ENCODE measurements around the gene PLN.

PLN gene

DNA sequence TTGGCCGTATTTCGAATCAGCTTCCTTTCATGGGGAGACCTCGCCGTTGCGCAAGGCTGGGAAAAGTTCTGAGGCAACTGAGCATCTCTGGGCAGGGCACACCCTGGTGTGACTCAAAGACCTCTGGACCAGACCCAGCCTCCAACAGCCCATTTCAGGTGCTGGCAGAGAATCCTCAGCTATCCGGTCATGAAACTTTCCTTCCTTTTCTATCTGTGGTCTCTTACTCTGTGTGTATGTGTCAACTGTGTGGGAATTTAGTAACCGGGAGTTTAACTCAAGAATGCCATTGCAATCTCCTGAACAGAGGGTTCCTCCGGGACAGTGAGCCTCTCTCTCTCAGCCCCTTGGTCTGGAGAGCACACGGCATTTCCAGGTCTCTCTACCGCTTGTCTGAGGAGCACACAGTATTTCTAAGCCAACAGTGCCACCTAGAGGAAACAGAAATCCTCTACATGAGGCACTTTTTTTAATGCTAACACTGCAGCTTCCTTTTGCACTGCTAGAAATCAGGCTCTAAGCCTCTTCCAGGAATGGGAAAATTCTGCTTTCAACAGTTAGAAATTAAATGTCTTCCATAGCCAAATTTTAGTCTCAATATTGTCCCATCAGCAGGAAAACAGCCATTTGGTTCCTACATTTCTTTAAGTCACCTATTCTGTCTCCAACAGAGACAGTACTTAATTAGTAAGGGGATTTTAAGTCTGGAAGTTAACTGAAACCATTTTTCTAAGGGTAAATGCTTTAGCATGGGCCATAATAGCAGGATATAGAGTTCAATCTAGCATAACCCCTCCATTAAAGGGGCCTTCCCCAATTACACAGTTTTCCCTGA lies 32.7 kb downstream of the PLN start:
- no peak for DNase-seq

DNA sequence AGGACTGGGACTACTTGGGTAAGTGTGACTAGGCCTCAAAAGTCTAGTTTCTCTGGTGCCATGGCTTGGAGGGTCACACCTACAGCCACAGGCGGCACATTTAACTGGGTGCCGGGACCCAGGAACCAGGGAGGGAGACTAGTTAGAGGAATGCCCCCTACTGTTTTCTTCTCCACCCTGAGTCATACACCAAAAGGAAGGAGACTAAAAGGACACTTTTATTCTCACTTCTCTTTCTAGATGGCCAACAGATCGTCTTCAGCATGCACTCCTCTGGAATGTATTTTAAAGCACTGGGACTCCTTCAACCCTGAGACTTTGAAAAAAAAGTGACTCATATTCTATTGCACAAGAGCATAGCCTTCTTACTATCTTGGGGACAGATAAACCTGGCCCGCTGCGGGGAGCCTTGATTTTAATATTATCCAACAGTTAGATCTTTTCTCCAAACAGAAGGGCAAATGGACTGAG lies 33.4 kb downstream of the PLN start:
- DNase-seq: no peak

DNA sequence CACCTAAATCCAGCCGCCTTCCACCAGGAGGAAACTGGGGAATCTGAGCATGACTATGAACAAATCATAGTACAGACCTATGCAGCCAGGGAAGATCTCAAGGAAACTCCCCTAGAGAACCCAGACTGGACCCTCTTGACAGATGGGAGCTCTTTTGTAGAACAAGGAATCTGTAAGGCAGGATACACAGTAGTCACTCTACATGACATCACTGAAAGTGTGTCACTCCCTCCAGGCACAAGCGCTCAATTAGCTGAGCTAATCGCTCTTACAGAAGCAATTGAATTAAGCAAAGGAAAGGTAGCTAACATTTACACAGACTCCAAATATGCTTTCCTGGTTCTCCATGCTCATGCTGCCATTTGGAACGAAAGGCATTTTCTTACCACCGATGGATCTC lies 36.8 kb downstream of the PLN start:
- DNase-seq: no peak

DNA sequence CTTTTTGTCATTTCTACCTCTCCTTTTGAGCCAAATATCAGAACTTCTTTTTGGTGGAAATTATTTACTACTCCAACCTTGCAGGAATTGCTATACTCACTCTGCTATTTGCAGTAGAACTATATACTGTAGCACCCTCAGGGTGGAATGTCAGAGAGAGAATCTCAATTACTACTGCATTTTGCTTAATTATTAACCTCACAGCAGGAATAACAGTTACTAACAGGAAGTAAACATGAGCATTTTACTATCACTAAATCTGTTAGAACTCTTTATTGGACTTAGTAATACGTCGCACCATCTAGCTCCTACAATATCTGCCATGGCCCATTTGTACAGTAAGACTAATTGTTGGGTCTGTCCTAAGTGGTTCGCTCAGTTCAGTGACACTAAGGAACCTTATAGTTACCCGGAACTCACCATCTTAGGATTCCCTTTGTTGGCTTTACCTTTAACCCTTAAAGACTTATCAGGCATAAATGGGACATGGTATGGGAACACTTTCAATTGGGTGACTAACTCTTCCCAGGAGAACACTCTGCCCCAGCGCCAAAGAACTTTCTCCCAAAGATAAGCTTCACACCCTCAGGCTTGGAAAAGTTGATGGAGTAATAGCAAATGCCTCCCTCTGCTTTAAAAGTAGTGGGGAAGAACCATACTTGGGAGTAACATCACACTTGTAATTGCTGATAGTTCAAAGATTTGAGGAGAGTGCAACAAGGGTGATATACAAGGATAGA lies 38.8 kb downstream of the PLN start:
- no peak for DNase-seq

DNA sequence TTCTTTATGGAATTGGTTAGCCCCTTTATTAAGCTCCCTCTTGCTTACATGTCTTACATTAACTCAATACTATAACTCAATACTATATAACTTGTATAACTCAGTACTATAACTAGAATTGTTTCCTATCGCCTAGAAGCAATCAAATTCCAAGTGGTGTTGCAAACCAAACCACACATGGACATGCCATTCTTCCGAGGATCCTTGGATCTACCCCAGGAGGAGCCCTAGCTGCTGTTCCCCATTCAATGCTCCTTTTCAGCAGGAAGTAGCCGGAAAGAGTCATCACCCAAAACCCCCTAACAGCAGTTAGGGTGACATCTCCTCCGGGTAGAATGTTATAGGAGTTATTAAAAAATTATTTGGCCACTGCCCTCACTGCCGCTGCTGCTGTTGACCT lies 40.5 kb downstream of the PLN start:
- no peak for DNase-seq

DNA sequence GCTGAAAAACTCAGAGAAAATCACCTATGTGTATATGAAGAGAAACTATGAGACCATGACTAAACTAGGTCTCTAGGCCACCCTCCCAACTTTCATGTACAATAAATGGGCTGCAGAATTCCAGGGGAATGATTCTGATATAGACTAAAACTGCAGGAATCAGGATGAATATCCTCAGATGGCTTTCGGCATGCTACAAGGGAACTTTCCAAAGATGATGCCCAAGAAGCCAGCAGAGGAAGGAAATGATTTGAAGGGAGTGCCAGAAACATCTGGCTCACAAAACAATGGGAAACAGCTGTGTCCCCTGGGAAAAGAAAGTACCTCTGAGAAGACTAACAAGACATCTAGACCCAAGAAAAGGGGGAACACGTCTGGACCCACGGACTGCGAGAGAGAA lies 41.1 kb downstream of the PLN start:
- no peak for DNase-seq

DNA sequence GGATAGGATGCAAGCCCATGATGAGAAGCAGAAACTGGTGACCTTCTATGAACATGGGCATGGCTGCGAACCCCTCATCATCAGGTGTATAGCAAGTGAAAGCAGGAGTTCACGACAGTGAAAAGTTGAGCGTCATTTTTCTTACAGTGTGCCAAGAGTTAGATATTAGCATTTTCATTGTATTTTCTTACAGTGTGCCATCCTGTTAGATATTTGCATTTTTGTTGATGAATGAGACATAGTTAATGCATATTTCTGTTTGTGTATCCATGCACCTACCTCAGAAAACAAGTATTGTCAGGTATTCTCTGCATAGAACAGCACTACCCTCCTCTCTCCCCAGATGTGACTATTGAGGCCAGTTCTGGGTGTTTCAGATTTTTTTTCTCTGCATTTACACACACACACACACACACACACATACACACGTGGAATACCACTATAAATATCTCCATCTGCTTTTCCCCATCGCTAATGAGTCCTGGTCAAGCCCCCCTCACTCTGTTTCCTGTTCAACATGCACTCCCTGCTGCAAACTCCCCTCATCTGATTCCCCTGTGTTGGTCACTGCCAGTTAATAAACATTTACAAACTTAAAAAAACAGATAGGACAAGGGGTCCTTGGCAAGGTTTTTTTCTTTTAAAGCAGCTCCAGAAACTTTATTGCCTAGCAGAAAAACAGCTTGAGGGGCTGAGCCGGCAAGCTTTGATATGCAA lies 41.7 kb downstream of the PLN start:
- no peak for DNase-seq

DNA sequence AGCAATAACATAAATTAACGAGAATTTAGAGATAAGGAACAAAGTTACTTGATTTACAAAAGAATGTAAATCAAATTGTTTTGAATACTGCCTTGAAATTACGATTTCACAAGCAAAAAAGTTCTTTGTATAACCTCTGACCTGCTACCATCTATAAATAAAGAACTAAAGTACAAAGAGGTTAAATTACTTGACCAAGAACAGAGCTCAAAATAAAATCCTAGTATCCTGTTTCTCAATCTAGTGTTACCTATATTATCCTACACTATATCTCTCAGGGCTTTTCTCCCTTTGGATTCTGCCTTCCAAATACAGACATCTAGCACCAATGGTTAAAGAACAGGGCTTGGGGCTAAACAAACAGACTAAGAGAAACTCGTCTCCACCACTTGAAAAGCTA lies 43.8 kb downstream of the PLN start:
- DNase-seq: no peak

DNA sequence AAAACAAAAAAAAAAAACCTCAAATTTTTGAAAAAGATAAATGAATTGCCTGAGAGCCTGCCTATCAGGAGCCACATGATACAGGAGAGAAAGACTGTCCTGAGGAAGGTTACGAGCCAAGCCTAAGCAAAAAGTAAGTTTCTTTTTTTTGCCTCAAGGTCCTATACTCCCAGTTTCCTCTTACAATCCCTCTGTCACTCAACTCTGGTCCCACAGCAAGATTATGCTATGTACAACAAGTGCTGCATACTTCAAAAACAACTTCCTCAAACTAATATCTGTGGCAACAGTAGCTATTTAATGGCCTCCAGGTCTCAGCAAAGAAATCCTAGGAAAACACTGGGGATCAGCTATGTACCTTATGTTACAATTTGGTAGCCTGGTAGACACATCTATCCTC lies 46.8 kb downstream of the PLN start:
- DNase-seq: no peak

DNA sequence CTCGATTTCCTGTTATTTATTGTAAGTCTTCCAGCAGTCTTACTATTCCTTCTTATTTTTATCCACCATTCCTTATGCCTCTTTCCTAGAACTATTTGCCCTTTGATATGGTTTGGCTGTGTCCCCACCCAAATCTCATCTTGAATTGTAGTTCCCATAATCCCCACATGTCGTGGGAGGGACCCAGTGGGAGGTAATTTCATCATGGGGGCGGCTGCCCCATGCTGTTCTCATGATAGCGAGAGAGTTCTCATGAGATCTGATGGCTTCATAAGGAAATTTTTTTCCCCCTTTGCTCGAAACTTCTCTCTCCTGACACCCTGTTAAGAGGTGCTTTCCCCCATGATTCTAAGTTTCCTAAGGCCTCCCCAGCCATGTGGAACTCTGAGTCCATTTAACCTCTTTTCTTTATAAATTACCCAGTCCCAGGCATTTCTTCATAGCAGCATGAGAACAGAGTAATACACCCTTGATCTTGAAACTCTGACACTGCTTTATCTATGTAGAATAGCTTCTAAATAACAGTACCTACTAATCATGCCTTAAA lies 48.8 kb downstream of the PLN start:
- DNase-seq: no peak

DNA sequence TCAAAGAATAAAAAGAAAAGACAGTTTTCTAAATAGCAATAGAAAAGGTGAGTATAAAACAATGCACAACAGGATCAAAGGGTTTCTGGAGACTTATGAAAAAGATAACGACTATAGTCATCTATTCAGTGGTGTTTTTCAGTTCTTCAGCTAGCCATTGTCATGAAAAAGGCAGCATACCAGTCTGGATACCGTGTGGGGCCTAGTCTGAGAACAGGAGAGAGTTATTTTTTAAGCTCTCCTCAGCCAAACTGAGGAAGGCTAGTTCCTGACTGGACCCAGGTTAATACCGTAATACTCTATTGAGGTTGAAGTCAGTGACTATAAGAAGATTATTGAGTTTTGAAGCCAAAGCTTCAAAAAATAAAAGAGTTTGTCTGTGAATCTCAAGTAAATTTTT lies 49.5 kb downstream of the PLN start:
- no peak for DNase-seq

DNA sequence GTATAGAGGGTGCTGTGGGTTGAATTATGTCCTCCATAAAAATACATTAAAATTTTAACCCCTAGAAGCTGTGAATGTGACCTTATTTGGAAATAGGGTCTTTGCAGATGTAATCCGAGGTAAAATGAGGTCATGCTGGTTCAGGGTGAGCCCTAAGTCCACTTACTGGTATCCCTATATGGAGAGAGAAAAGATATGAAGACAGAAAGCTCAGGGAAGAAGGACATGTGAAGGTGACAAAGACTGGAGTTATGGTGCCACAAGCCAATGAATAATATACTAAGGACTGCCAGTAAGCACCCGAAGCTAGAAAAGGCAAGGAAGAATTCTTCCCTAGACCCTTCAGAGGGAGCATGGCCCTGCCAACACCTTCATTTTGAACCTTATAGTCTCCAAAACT lies 50.2 kb downstream of the PLN start:
- DNase-seq: no peak

DNA sequence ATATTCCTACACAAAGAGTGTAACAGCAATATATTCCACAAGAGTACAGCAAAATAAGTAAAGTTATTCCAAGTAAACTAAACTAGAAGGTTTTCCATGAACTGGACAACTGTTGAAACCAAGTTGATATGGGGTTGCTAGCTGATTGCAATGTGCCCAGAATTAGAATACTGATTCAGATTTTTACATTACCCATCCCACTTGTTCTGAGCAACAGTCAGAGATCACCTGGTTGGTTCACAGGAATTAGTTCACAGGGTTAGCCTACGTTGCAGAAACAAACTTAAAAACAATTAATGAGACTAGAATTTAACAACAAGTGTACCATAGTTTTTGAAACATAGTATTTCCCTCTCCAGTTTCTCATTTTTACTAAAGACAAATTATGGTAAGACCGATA lies 54.2 kb downstream of the PLN start:
- DNase-seq: no peak

DNA sequence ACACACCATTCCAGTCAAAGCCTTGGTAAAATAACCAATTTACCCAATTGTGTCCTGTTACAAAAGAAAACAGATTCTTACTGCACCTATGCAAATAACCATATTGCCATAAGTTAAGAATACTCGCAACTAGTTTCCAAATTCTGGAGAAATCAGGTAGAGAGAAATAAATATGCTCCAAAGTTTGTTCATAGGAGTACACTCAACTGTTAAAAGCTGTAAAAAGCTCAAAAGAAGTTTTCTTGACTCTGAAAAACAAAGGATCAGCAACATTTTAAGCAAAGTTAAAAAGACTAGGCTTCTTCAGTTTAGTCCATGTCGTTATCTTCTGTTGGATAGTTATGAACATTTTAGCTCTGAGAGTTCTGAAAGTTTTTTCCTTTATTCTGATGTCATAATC lies 55.3 kb downstream of the PLN start:
- no peak for DNase-seq

DNA sequence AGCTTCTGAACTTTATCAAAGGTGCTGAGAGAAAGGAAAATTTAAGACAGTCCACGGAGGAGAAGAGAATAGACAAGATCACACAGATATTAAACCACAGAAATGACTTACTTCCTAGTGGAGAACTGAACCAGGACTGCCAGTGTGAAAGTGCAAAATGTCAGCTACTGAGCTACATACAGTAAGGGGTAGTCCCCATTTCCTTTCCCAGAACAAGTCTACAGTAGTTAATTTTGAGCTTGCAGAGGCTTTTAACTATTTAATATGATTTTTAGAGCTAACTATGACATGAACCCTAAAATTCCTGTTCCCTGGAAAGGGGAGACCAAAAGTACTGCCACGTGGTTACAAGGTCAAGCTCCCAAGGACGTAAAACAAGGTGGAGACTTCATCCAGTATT lies 58.2 kb downstream of the PLN start:
- no peak for DNase-seq

DNA sequence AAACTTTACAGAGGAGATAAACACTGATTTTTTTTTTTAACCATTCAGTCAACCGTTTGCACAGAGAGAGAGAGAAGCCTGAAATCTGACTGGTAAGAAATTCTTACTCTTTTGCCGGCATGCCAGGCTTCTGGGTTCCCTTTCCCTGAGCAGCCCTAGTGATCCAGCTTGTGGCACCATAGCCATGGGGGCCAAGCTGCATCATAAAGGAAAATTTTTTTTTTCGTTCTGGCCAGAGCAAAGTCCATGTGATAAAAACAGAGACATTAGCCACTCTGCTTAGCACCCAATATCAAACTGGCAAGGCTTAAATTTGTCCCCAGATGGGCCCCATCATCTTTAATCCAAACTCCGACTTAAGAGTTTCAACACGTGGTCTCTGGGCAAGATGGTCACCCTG lies 58.8 kb downstream of the PLN start:
- no peak for DNase-seq
